ENCODE data around the gene ADGRG2.

The ADGRG2 gene

GRCh38 chrX:18946611-18947010, 175.7 kb downstream of the ADGRG2 start:
- Histone ChIP-seq H3K36me3 (ENCODE audit: insufficient read depth, low read length) (peaks cover 36% of the 10 kb centered on the region), H2AFZ (ENCODE audit: low read depth, low read length) (no peak overlapping the region), H3K27me3 (ENCODE audit: insufficient read depth, low read length, poor library complexity) (no peaks in the 10 kb centered on the region), H3K9me3 (ENCODE audit: insufficient read depth, low read length, severe bottlenecking) (no peaks in the 10 kb centered on the region), H3K4me1 (ENCODE audit: insufficient read depth, low read length) (no peaks in the 10 kb centered on the region), H3K27ac (ENCODE audit: low read length) (no peak overlapping the region), H3K4me3 (ENCODE audit: low read depth in 1 of 2, low read length in 2 of 2) (no peak overlapping the region), H4K20me1 (ENCODE audit: insufficient read depth, low read length) (no peaks in the 10 kb centered on the region), H3K9ac (ENCODE audit: low read depth, low read length) (no peak overlapping the region), H3K79me2 (ENCODE audit: insufficient read depth, low read length) (no peaks in the 10 kb centered on the region), H3K4me2 (ENCODE audit: insufficient read depth, low read length) (no peak overlapping the region)
- no peak for TF ChIP-seq EZH2 (IDR thresholded peaks at IDR 0.05; ENCODE audit: borderline replicate concordance, low read depth, low read length, severe bottlenecking)
- TF ChIP-seq, protein P1, sequence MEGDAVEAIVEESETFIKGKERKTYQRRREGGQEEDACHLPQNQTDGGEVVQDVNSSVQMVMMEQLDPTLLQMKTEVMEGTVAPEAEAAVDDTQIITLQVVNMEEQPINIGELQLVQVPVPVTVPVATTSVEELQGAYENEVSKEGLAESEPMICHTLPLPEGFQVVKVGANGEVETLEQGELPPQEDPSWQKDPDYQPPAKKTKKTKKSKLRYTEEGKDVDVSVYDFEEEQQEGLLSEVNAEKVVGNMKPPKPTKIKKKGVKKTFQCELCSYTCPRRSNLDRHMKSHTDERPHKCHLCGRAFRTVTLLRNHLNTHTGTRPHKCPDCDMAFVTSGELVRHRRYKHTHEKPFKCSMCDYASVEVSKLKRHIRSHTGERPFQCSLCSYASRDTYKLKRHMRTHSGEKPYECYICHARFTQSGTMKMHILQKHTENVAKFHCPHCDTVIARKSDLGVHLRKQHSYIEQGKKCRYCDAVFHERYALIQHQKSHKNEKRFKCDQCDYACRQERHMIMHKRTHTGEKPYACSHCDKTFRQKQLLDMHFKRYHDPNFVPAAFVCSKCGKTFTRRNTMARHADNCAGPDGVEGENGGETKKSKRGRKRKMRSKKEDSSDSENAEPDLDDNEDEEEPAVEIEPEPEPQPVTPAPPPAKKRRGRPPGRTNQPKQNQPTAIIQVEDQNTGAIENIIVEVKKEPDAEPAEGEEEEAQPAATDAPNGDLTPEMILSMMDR (IDR thresholded peaks at IDR 0.05; ENCODE audit: borderline replicate concordance, extremely low read depth, low read length, poor library complexity, severe bottlenecking) = no peak
- no peak for DNase-seq
- ATAC-seq (ENCODE audit: insufficient read depth, low read depth) = no peak

GRCh38 chrX:18946157-18946556, 176.1 kb downstream of the ADGRG2 start:
- no peak for ATAC-seq (ENCODE audit: insufficient read depth, low read depth)
- no peaks in the 10 kb centered on the region for H3K4me1 ChIP-seq (ENCODE audit: insufficient read depth, low read length)
- peaks cover 38% of the 10 kb centered on the region for H3K36me3 ChIP-seq (ENCODE audit: insufficient read depth, low read length)
- H2AFZ ChIP-seq (ENCODE audit: low read depth, low read length) = no peak overlapping the region
- no peaks in the 10 kb centered on the region for H3K27me3 ChIP-seq (ENCODE audit: insufficient read depth, low read length, poor library complexity)
- no peaks in the 10 kb centered on the region for H4K20me1 ChIP-seq (ENCODE audit: insufficient read depth, low read length)
- no peaks in the 10 kb centered on the region for H3K9me3 ChIP-seq (ENCODE audit: insufficient read depth, low read length, severe bottlenecking)
- H3K4me3 ChIP-seq (ENCODE audit: low read depth in 1 of 2, low read length in 2 of 2) = no peak overlapping the region
- TF ChIP-seq, protein P1 (IDR thresholded peaks at IDR 0.05; ENCODE audit: borderline replicate concordance, extremely low read depth, low read length, poor library complexity, severe bottlenecking) = no peak
- TF ChIP-seq EZH2 (IDR thresholded peaks at IDR 0.05; ENCODE audit: borderline replicate concordance, low read depth, low read length, severe bottlenecking) = no peak
- DNase-seq = no peak
- H3K79me2 ChIP-seq (ENCODE audit: insufficient read depth, low read length) = no peaks in the 10 kb centered on the region
- H3K4me2 ChIP-seq (ENCODE audit: insufficient read depth, low read length) = no peak overlapping the region
- no peak overlapping the region for H3K27ac ChIP-seq (ENCODE audit: low read length)
- no peak overlapping the region for H3K9ac ChIP-seq (ENCODE audit: low read depth, low read length)

GRCh38 chrX:18945483-18945882, 176.8 kb downstream of the ADGRG2 start:
- H3K27me3 ChIP-seq (ENCODE audit: insufficient read depth, low read length, poor library complexity) = no peaks in the 10 kb centered on the region
- ATAC-seq (ENCODE audit: insufficient read depth, low read depth) (no peak), DNase-seq (no peak)
- TF ChIP-seq EZH2 (IDR thresholded peaks at IDR 0.05; ENCODE audit: borderline replicate concordance, low read depth, low read length, severe bottlenecking) = no peak
- TF ChIP-seq, protein P1 (IDR thresholded peaks at IDR 0.05; ENCODE audit: borderline replicate concordance, extremely low read depth, low read length, poor library complexity, severe bottlenecking) = no peak
- H3K9me3 ChIP-seq (ENCODE audit: insufficient read depth, low read length, severe bottlenecking) = no peaks in the 10 kb centered on the region
- no peak overlapping the region for H3K4me3 ChIP-seq (ENCODE audit: low read depth in 1 of 2, low read length in 2 of 2)
- peaks cover 36% of the 10 kb centered on the region for H3K36me3 ChIP-seq (ENCODE audit: insufficient read depth, low read length)
- H3K9ac ChIP-seq (ENCODE audit: low read depth, low read length) = no peak overlapping the region
- H3K4me2 ChIP-seq (ENCODE audit: insufficient read depth, low read length) = no peak overlapping the region
- no peaks in the 10 kb centered on the region for H3K79me2 ChIP-seq (ENCODE audit: insufficient read depth, low read length)
- H3K27ac ChIP-seq (ENCODE audit: low read length) = no peak overlapping the region
- no peak overlapping the region for H2AFZ ChIP-seq (ENCODE audit: low read depth, low read length)
- H4K20me1 ChIP-seq (ENCODE audit: insufficient read depth, low read length) = no peaks in the 10 kb centered on the region
- no peaks in the 10 kb centered on the region for H3K4me1 ChIP-seq (ENCODE audit: insufficient read depth, low read length)

- no peak for ATAC-seq (ENCODE audit: insufficient read depth, low read depth)
These were observed 177.8 kb downstream of the ADGRG2 start for GRCh38 chrX:18944482-18944881.

More at GRCh38 chrX:18944482-18944881, 177.8 kb downstream of the ADGRG2 start:
- no peak overlapping the region for H3K4me3 ChIP-seq (ENCODE audit: low read depth in 1 of 2, low read length in 2 of 2)
- no peak overlapping the region for H3K4me2 ChIP-seq (ENCODE audit: insufficient read depth, low read length)
- no peaks in the 10 kb centered on the region for H3K27me3 ChIP-seq (ENCODE audit: insufficient read depth, low read length, poor library complexity)
- H3K4me1 ChIP-seq (ENCODE audit: insufficient read depth, low read length) = no peaks in the 10 kb centered on the region
- peaks cover 29% of the 10 kb centered on the region; the same call in 1 of the 2 replicates for H3K36me3 ChIP-seq (ENCODE audit: insufficient read depth, low read length)
- H3K9me3 ChIP-seq (ENCODE audit: insufficient read depth, low read length, severe bottlenecking) = no peaks in the 10 kb centered on the region
- H2AFZ ChIP-seq (ENCODE audit: low read depth, low read length) = no peak overlapping the region
- no peaks in the 10 kb centered on the region for H3K79me2 ChIP-seq (ENCODE audit: insufficient read depth, low read length)
- H4K20me1 ChIP-seq (ENCODE audit: insufficient read depth, low read length) = no peaks in the 10 kb centered on the region
- no peak overlapping the region for H3K9ac ChIP-seq (ENCODE audit: low read depth, low read length)
- H3K27ac ChIP-seq (ENCODE audit: low read length) = no peak overlapping the region
- no peak for DNase-seq
- no peak for TF ChIP-seq EZH2 (IDR thresholded peaks at IDR 0.05; ENCODE audit: borderline replicate concordance, low read depth, low read length, severe bottlenecking)
- TF ChIP-seq, protein P1 (IDR thresholded peaks at IDR 0.05; ENCODE audit: borderline replicate concordance, extremely low read depth, low read length, poor library complexity, severe bottlenecking) = no peak
